Cardiac fibroblast (primary cell): ENCODE results near the gene GALNT16.
A peak's percentile ranks its signal among the peaks of the same experiment; 100 is the strongest.
"Not testable (repeated sequence)": the region's sequence is repeated elsewhere in the genome, so short reads cannot be mapped to it uniquely, and the experiment has no call there.

Experiments
- DNase-seq, 2 donors: peaks; one replicate each; pipeline versions ENCODE4 v3.0.0 to v3.0.0-alpha.2; 2010; ENCODE audit warnings: low read depth in 2 of 2
- H3K4me3 ChIP-seq, 2 donors: replicated peaks in 1 of 2; 1 replicate in 1 of 2; 2 replicates in 1 of 2; pipeline ENCODE4 v1.5.1; 2011; ENCODE audit warnings: low read depth in 2 of 2, low read length in 2 of 2, mild to moderate bottlenecking in 2 of 2, moderate library complexity in 1 of 2
- CTCF ChIP-seq: IDR thresholded peaks from one replicate; pipeline ENCODE4 v1.5.1; 2011; ENCODE audit warnings: low read depth, mild to moderate bottlenecking, low read length, inconsistent platforms

GALNT16 gene

GRCh38 chr14:69373104-69373503, 113.1 kb downstream of the GALNT16 start:
- no peak for DNase-seq
- no peak for TF ChIP-seq CTCF
- no peak overlapping the region for H3K4me3 ChIP-seq

- H3K4me3 ChIP-seq: no peak overlapping the region
- DNase-seq: no peak
- TF ChIP-seq CTCF: no peak
Measured at GRCh38 chr14:69374235-69374634, 114.3 kb downstream of the GALNT16 start.

- no peak for TF ChIP-seq CTCF
- DNase-seq: no peak
- H3K4me3 ChIP-seq: no peak overlapping the region
Measured at GRCh38 chr14:69375182-69375581, 115.2 kb downstream of the GALNT16 start.

- no peak for TF ChIP-seq CTCF
Measured at GRCh38 chr14:69375722-69376121, 115.8 kb downstream of the GALNT16 start.

GRCh38 chr14:69376439-69376838, 116.5 kb downstream of the GALNT16 start:
- peak; percentile 56 to 95 for DNase-seq
- no peak for TF ChIP-seq CTCF
- no peak overlapping the region for H3K4me3 ChIP-seq

More at GRCh38 chr14:69375722-69376121, 115.8 kb downstream of the GALNT16 start:
- no peak for DNase-seq
- H3K4me3 ChIP-seq: no peak overlapping the region

GRCh38 chr14:69378274-69378673, 118.3 kb downstream of the GALNT16 start:
- no peak overlapping the region for H3K4me3 ChIP-seq
- DNase-seq: no peak
- no peak for TF ChIP-seq CTCF

GRCh38 chr14:69387311-69387710, 127.4 kb downstream of the GALNT16 start:
- DNase-seq: peak in 1 of 2 donors; percentile 27
- H3K4me3 ChIP-seq: no peak overlapping the region
- no peak for TF ChIP-seq CTCF

GRCh38 chr14:69391400-69391799, 131.4 kb downstream of the GALNT16 start:
- not testable (repeated sequence) for H3K4me3 ChIP-seq
- peak; percentile 38 to 67 for DNase-seq
